ENCODE measurements around the gene B4GALT3.

DNA sequence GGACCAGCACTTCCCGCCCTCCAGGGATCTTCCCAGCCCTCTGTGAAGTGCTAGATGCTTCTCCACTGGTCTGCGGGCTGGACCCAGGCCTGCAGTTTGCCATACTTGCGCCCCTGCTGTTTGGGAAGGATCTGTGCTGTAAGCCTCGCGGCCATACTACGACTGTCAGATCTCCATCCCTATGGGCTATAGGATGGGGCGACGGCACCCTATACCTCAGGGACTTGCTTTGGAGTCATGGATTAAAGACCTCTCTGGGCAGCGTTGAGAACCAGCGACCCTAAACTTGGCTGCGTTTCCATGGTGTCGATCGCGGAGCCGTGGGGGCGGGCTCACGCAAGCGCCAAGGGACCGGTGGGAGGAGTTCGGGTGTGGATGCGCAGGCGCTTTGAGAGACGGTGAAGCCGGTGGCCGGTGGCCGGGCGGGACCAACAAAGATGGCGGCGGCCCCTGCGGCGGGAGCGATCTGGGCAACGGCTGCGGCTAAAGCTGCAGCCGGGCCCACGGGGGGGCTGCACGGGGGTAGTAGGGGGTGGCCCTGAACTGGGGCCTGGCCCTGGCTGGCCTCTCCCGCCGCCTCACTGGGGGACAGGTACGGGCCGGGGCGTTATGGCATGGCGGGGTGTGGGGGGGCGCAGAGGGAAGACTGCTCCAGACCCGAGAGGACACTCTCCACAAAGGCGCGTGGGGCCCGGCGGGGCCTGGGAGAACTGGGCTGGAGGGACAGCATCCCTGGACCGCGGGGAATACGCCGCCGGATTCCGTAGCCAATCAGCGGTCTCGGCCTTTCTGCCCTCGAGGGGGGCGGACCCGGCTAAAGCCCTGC is 18.0 kb downstream of the B4GALT3 start, which contains the start of gene USP21:
- TF ChIP-seq POLR2A (IDR thresholded peaks at IDR 0.05) (peak in 1 of 2 donors; percentile 66), CTCF (IDR thresholded peaks at IDR 0.05) (peak in 1 of 4 experiments; percentile 39)

All from uterus (tissue), 2 donors.